ENCODE data around the gene RHBDF1.

GRCh38 chr16:74747-75334 lies 2.4 kb upstream of the RHBDF1 start:
- TF ChIP-seq, protein P1, sequence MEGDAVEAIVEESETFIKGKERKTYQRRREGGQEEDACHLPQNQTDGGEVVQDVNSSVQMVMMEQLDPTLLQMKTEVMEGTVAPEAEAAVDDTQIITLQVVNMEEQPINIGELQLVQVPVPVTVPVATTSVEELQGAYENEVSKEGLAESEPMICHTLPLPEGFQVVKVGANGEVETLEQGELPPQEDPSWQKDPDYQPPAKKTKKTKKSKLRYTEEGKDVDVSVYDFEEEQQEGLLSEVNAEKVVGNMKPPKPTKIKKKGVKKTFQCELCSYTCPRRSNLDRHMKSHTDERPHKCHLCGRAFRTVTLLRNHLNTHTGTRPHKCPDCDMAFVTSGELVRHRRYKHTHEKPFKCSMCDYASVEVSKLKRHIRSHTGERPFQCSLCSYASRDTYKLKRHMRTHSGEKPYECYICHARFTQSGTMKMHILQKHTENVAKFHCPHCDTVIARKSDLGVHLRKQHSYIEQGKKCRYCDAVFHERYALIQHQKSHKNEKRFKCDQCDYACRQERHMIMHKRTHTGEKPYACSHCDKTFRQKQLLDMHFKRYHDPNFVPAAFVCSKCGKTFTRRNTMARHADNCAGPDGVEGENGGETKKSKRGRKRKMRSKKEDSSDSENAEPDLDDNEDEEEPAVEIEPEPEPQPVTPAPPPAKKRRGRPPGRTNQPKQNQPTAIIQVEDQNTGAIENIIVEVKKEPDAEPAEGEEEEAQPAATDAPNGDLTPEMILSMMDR (conservative IDR thresholded peaks at IDR 0.05 in 1 of 2, IDR thresholded peaks at IDR 0.05 in 1 of 2; ENCODE audit: low read depth in 1 of 2, low read length in 2 of 2), result no peak
- TF ChIP-seq EZH2 (IDR thresholded peaks at IDR 0.05; ENCODE audit: low read length, missing control alignments), result no peak

Data from fibroblast of lung (primary cell).